HepG2 (cell line): ENCODE measurements around the gene SMIM44. TPM values are rescaled to one million over a fixed set of nuclear protein-coding genes. Genes with fewer than 3 reads are reported as not detected.

Experiments
- ASH2L ChIP-seq: fragments of 300-600, 200-600 bp; sonication (generic); IDR thresholded peaks from 2 replicates; pipeline ENCODE4 v1.7.0; 2017; ENCODE audit warnings: low read depth, mild to moderate bottlenecking, moderate library complexity, mixed read lengths, low read length; ENCODE audit not compliant: insufficient read length
- ATF1 ChIP-seq: IDR thresholded peaks from 2 replicates; pipeline ENCODE4 v1.6.1; 2016; ENCODE audit warnings: mild to moderate bottlenecking, control low read depth
- FOXC1 ChIP-seq: sonication (generic); formaldehyde crosslinking; IDR thresholded peaks from 2 replicates; pipeline ENCODE4 v1.8.0; 2022; ENCODE audit warnings: mild to moderate bottlenecking, missing genetic modification reagents, borderline replicate concordance
- HHEX ChIP-seq: IDR thresholded peaks from 2 replicates; pipeline ENCODE4 v1.6.1; 2016; ENCODE audit warnings: control low read depth
- KDM5A ChIP-seq: fragments of 200-600 bp; sonication (generic); IDR thresholded peaks from 2 replicates; pipeline ENCODE4 v1.7.0; 2018; ENCODE audit warnings: antibody characterized with exemption, mild to moderate bottlenecking, low read length, borderline replicate concordance
- KLF12 ChIP-seq: sonication (generic); formaldehyde crosslinking; IDR thresholded peaks from 2 replicates; pipeline ENCODE4 v1.4.0; 2020; ENCODE audit warnings: missing genetic modification reagents, borderline replicate concordance
- MEF2D ChIP-seq: sonication (generic); formaldehyde crosslinking; IDR thresholded peaks from 2 replicates; pipeline ENCODE4 v1.5.1; 2020; ENCODE audit warnings: mild to moderate bottlenecking, missing genetic modification reagents
- MEIS1 ChIP-seq: sonication (generic); formaldehyde crosslinking; IDR thresholded peaks from 2 replicates; pipeline ENCODE4 v1.9.0; 2021; ENCODE audit warnings: mild to moderate bottlenecking, missing genetic modification reagents, moderate library complexity, borderline replicate concordance
- MTERF4 ChIP-seq: sonication (generic); formaldehyde crosslinking; IDR thresholded peaks from 2 replicates; pipeline ENCODE4 v1.8.0; 2023; ENCODE audit warnings: mild to moderate bottlenecking, missing genetic modification reagents
- NBN ChIP-seq: fragments of 450-650 bp; conservative IDR thresholded peaks from 2 replicates; pipeline ENCODE4 v1.6.1; 2017
- PCBP2 ChIP-seq: fragments of 200-400 bp; formaldehyde crosslinking; optimal IDR thresholded peaks from 2 replicates; pipeline ENCODE3; 2018; ENCODE audit warnings: low read length, low read depth; ENCODE audit not compliant: poor library complexity, severe bottlenecking
- RAD21 ChIP-seq: fragments of 450-650 bp; formaldehyde crosslinking; IDR thresholded peaks from 2 replicates; pipeline ENCODE4 v1.5.0; 2020; ENCODE audit warnings: mild to moderate bottlenecking
- RNF2 ChIP-seq: fragments of 450-650 bp; conservative IDR thresholded peaks from 2 replicates; pipeline ENCODE4 v1.6.1; 2016; ENCODE audit warnings: low read depth
- SNRNP70 ChIP-seq: fragments of 200-400 bp; formaldehyde crosslinking; IDR thresholded peaks from 2 replicates; pipeline ENCODE4 v1.6.1; 2017; ENCODE audit warnings: mild to moderate bottlenecking, low read depth, low read length, moderate library complexity
- YEATS4 ChIP-seq: sonication (generic); formaldehyde crosslinking; IDR thresholded peaks from 2 replicates; pipeline ENCODE4 v1.4.0; 2020; ENCODE audit warnings: missing genetic modification reagents, borderline replicate concordance
- YY1 ChIP-seq: IDR thresholded peaks from 2 replicates; pipeline ENCODE4 v1.6.1; 2011; ENCODE audit warnings: low read length, low read depth, moderate library complexity, mild to moderate bottlenecking; ENCODE audit not compliant: insufficient read depth, insufficient replicate concordance
- ZBTB20 ChIP-seq: sonication (generic); formaldehyde crosslinking; IDR thresholded peaks from 2 replicates; pipeline ENCODE4 v1.8.1; 2023; ENCODE audit warnings: missing genetic modification reagents, low read depth, mild to moderate bottlenecking, borderline replicate concordance
- ZBTB38 ChIP-seq: sonication (generic); formaldehyde crosslinking; IDR thresholded peaks from 2 replicates; pipeline ENCODE4 v1.5.1; 2020; ENCODE audit warnings: mild to moderate bottlenecking, missing genetic modification reagents
- ZBTB8A ChIP-seq: sonication (generic); formaldehyde crosslinking; IDR thresholded peaks from 2 replicates; pipeline ENCODE4 v1.4.0; 2020; ENCODE audit warnings: mild to moderate bottlenecking, low read depth, missing genetic modification reagents, borderline replicate concordance
- ZIK1 ChIP-seq: sonication (generic); formaldehyde crosslinking; IDR thresholded peaks from 2 replicates; pipeline ENCODE4 v1.5.0; 2020; ENCODE audit warnings: mild to moderate bottlenecking, low read depth, missing genetic modification reagents, borderline replicate concordance
- ZMAT3 ChIP-seq: sonication (generic); formaldehyde crosslinking; conservative IDR thresholded peaks from 2 replicates; pipeline ENCODE4 v1.7.0; 2021; ENCODE audit warnings: missing genetic modification reagents
- ZNF460 ChIP-seq: sonication (generic); formaldehyde crosslinking; IDR thresholded peaks from 2 replicates; pipeline ENCODE4 v1.5.1; 2020; ENCODE audit warnings: missing genetic modification reagents, mild to moderate bottlenecking, borderline replicate concordance
- ZNF468 ChIP-seq: sonication (generic); formaldehyde crosslinking; IDR thresholded peaks from 2 replicates; pipeline ENCODE4 v1.8.0; 2022; ENCODE audit warnings: mild to moderate bottlenecking, moderate library complexity, missing genetic modification reagents
- ZNF766 ChIP-seq: sonication (generic); formaldehyde crosslinking; IDR thresholded peaks from 2 replicates; pipeline ENCODE4 v1.5.0; 2020; ENCODE audit warnings: missing genetic modification reagents, borderline replicate concordance
- ZNF850 ChIP-seq: sonication (generic); formaldehyde crosslinking; conservative IDR thresholded peaks from 2 replicates; pipeline ENCODE4 v1.9.0; 2021; ENCODE audit warnings: mild to moderate bottlenecking, missing genetic modification reagents
- polyA plus RNA-seq, 8 experiments: library from polyadenylated mRNA; depleted of rRNA in 3 of 8; stranded (reverse) in 7 of 8; unstranded in 1 of 8; fragments of >200 nt; fragmentation: Illumina TruSeq in 4 of 8; extraction: Trizol in 4 of 8; gene quantifications; 2 replicates each; pipeline versions ENCODE4 v1.2.1 to v1.2.3, GENCODE V29; 2011 to 2016; ENCODE audit warnings: low read depth in 4 of 8, missing spikeins in 1 of 8, mixed read lengths in 1 of 8; ENCODE audit not compliant: insufficient read depth in 1 of 8
- total RNA-seq, 5 experiments: library from RNA; depleted of rRNA; stranded (reverse); fragments of >200 nt; fragmentation: Illumina TruSeq; extraction: Trizol; gene quantifications; 2 replicates each; pipeline ENCODE4 v1.2.3, GENCODE V29; 2016; ENCODE audit warnings: low read depth in 1 of 5
- TF ChIP-seq, protein P1 (sequence below): sonication (generic); formaldehyde crosslinking; IDR thresholded peaks from 2 replicates; pipeline ENCODE4 v1.9.0; 2021; ENCODE audit warnings: missing genetic modification reagents, mild to moderate bottlenecking, borderline replicate concordance
- TF ChIP-seq, protein P2 (sequence below): sonication (generic); formaldehyde crosslinking; IDR thresholded peaks from 2 replicates; pipeline ENCODE4 v1.4.0; 2020; ENCODE audit warnings: missing genetic modification reagents

Gene SMIM44
- total and polyA plus RNA-seq, 2 of the 13 experiments (the other 11 are each of a cell fraction or from before 2014, with no cell fraction given): not detected

- peak; percentile 60 for TF ChIP-seq ASH2L
- TF ChIP-seq MTERF4 (CRISPR knock-in tag): no peak
- peak; percentile 94 for TF ChIP-seq KDM5A
- TF ChIP-seq ZNF766: no peak
- TF ChIP-seq, protein P1, sequence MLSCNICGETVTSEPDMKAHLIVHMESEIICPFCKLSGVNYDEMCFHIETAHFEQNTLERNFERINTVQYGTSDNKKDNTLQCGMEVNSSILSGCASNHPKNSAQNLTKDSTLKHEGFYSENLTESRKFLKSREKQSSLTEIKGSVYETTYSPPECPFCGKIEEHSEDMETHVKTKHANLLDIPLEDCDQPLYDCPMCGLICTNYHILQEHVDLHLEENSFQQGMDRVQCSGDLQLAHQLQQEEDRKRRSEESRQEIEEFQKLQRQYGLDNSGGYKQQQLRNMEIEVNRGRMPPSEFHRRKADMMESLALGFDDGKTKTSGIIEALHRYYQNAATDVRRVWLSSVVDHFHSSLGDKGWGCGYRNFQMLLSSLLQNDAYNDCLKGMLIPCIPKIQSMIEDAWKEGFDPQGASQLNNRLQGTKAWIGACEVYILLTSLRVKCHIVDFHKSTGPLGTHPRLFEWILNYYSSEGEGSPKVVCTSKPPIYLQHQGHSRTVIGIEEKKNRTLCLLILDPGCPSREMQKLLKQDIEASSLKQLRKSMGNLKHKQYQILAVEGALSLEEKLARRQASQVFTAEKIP: no peak
- no peak for TF ChIP-seq ZNF468 (CRISPR knock-in tag)
- no peak for TF ChIP-seq NBN
- no peak for TF ChIP-seq ZNF850
- TF ChIP-seq RAD21 (CRISPR knock-in tag): no peak; the same call in 1 of the 2 replicates
- no peak for TF ChIP-seq RNF2
- TF ChIP-seq ZMAT3 (CRISPR knock-in tag): no peak
- TF ChIP-seq PCBP2: no peak
- no peak for TF ChIP-seq ZIK1 (CRISPR knock-in tag)
- TF ChIP-seq MEF2D (CRISPR knock-in tag): no peak
- TF ChIP-seq MEIS1: no peak
- TF ChIP-seq ZBTB20 (CRISPR knock-in tag): no peak
- TF ChIP-seq, protein P2, sequence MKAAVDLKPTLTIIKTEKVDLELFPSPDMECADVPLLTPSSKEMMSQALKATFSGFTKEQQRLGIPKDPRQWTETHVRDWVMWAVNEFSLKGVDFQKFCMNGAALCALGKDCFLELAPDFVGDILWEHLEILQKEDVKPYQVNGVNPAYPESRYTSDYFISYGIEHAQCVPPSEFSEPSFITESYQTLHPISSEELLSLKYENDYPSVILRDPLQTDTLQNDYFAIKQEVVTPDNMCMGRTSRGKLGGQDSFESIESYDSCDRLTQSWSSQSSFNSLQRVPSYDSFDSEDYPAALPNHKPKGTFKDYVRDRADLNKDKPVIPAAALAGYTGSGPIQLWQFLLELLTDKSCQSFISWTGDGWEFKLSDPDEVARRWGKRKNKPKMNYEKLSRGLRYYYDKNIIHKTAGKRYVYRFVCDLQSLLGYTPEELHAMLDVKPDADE: no peak
- no peak for TF ChIP-seq FOXC1 (CRISPR knock-in tag)
- TF ChIP-seq KLF12: 0 out of 2 replicates have a peak, but pooled peaks have one; percentile 57
- no peak for TF ChIP-seq ZBTB8A
- TF ChIP-seq YY1: peak; percentile 73
- 0 out of 2 replicates have a peak, but pooled peaks have one; percentile 18 for TF ChIP-seq ATF1 (CRISPR knock-in tag)
- no peak for TF ChIP-seq SNRNP70
- peak; percentile 61; the same call in 1 of the 2 replicates for TF ChIP-seq ZBTB38
- TF ChIP-seq YEATS4 (CRISPR knock-in tag): peak; percentile 65; the same call in 1 of the 2 replicates
- no peak for TF ChIP-seq HHEX (CRISPR knock-in tag)
- no peak for TF ChIP-seq ZNF460 (CRISPR knock-in tag)
These were observed 48.3 kb downstream of the SMIM44 start (continued) for GRCh38 chr19:3434630-3435553.
